HT1080 (cell line): ENCODE measurements around the gene CYB5R4. TPM values are rescaled to one million over a fixed set of nuclear protein-coding genes. Genes with fewer than 3 reads are reported as not detected.

Source experiments
- DNase-seq: peaks from one replicate; pipeline ENCODE4 v3.0.0-alpha.2; 2015; ENCODE audit warnings: low read depth
- total RNA-seq: library from RNA; depleted of rRNA; stranded (reverse); fragments of >200 nt; shearing (Covaris generic); gene quantifications from 2 replicates; pipeline ENCODE4 v1.2.3, GENCODE V29; 2014; rRNA removed

The CYB5R4 gene
- total RNA-seq, 1 experiment from 2014 or later: 14.9 TPM

DNA sequence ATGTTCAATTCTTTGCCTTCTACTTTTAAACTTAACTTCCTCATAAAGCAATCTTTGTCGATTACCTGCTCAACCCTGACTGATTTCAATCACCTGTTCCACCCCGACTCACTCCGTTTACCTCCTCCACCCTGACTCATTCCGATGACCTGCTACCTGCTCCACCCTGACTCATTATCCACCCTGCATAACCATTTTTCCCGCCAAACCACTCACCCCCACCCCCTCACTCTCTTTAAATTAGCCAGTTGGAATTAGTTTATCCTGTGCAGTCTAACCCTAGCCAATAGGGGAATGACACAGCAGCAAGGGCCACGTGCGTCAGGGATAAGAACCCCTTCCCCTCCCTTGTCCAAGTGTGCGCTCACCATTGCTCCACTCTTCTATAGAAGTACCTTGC lies 117.4 kb downstream of the CYB5R4 start:
- no peak for DNase-seq

DNA sequence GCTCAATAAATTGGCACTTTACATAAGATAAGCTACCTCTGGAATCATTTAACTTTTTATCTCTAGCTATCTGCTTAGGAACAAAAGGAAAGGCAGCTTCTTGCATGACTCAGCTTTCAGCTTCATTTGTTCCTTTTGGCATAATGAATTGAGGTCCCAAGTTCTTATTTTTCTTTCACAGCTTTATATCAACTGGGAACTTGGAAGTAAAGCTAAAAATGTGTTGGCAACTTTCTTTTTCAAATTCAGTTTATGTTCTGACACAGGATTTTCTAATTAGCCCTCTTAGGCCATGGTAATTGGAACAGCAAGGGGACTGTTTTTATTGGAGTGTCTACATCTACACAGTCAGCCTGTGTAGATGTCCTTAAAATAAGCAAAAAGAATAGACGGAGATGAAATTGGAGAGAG lies 118.8 kb downstream of the CYB5R4 start:
- DNase-seq: no peak

DNA sequence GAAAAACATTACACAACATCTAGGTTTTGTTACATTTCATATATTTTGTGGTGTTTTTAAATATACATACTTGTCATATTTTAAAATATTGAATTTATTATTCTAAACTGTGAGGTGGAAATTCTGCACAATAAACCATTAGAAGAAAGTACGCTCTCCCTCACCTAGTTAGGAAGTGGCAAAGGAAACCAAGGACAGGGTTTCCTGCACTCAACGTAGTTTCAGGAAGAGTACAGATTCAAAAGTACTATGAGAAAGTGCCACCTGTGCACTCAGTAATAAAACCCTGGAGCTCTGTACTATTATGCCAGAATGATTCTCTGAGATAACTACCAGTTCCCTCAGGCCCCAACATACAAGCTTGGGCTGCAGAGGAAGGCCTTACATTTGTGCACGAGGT lies 119.5 kb downstream of the CYB5R4 start:
- DNase-seq: no peak

DNA sequence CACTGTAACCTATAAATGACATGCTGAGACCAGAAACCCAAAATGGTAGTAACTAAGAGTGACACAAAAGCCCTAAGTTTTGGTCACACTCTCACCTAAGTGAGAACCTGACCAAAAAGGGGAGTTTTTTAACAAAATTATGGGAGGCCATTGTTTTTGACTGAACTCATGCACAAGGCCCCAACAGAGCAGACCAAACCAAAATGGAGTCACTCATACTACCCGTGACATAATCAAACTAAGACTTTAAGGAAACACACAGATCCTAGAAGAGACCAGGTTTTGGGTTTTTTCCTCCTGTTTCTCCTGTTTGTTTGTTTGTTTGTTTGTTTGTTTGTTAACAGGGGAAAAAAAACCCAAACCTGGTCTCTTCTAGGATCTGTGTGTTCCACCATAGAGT lies 124.9 kb downstream of the CYB5R4 start:
- DNase-seq: no peak

DNA sequence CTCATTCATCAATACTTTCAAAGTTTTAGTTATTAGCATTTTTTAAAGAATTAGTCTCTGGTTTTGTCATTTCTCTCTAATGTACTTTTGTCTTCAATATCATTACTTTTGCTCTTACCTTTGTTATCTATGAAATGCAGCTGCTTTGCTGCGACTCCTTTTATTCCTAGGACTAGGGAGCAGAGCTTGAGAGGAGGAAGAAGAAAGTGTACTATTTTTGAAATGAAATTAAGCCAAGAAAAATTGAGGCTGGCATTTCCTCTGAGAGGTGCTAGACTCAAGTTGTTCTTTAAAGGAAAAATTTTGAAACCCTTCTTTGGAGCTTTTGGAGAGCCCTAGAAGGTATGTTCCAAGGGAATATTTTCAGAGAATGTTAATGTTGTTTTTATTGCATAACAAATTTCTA lies 125.8 kb downstream of the CYB5R4 start:
- no peak for DNase-seq

DNA sequence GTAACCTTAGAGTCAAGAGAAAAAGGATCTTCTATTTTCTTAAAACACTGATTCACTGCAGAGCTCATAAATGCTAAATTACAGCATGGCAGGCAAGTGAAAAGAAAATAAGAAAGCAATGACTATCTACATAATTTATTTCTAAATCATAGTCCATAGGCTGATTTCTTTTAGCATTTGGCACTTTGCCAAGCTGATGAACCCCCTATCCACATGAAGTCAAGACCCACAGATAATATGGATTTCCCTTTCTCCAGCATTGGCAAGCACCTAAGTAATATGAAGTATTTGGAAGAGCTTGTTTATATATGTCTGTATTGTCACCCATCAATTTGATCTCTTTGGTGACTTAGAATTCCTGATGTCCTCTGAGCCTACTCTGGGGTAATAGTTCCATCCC lies 126.2 kb downstream of the CYB5R4 start:
- DNase-seq: no peak

DNA sequence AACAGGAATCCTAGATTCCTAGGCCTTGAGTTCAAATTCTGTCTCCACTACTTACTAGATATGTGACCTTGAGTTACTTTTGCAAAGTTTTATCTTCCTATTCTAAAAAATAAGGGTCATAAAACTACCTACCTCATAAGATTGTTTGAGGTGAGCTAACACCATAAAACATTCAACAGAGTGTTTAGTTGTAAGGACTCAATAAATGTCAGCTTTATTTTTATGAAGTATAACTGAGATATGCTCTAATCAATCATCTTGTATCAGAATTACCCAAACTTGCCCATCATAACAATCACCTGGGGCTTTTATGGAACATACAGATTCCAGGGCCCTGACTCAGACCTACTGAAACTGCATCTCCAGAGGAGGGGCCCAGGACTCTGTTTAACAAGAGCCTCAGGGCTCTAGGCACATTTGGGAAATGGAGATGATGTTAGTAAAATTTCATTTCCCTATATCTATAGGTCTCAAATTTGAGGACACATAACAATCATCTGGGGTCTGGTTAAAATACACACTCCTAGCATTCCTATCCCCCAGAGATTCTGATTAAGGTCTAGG lies 138.6 kb downstream of the CYB5R4 start:
- no peak for DNase-seq

DNA sequence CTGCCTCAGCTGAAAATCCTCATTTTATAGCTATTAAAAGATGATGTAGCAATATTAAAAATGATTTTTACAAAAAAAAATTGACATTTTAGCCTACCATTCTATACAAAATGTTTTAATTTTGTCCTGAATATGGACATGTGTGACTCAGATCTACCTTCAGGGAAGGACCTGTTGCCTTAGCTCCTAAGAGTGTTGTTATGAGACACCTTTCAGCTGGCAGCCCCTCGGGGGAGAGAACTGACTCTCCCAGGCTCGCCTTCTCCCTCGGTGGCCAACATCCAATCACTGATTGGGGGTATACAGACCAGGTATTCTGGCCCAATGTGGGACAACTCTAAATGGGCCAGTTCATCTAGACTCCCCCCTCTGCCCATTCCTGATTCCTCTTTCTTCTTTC lies 141.6 kb downstream of the CYB5R4 start:
- no peak for DNase-seq

DNA sequence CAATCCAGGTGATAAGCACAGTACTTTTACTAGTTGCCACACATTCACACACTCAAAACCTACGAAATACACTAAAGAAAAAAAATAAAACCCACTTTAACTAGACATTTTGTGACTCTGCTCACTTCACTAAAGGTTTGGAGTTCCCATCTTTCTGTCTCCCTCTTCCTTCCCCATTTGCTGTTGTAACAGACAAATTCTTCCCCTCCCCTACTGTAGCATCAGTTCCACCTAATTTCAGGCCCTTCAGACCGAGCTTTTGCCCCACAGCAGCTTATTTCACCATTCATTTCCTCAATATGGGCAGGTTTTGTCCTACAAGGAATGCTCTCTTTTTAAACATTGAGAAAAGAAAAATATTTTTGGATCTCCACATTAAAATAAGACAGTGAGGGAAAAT lies 142.7 kb downstream of the CYB5R4 start:
- no peak for DNase-seq

DNA sequence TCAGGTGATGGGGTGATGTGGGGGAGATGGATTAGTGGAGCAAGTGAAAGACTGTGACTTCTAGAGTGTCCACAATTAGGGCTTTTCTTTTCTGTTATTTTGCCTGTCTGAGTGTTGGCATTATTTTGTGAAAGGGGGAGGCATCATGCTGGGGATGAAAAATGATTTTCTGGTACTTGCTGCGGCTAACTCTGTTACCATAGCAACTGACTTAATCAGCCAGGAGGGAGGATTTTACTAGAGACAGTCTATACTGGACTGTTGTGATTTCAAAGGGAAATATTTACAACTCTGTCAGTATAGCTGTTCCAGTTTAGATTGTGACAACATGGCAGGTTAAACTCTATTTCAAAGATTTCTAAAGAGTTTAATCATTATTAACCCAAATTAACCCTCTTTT lies 143.6 kb downstream of the CYB5R4 start:
- no peak for DNase-seq

DNA sequence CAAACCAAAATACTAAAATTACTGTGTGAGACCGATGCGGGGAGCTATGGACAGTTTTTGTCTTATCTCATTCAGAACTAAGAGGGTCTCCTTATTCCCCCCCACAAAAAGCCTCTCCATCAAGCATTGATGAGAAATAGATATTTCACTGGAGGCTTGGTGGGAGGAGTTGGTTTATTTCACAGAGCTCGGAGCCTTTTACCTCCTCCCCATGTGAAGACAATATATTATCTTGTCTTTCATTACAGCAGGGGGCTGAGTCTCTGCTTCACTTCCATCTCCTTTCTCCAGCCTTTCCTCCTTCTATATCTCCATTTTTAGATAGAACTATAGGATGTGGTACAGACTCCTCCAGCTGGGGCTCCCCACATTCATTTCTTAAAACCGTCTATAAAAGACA lies 144.2 kb downstream of the CYB5R4 start:
- no peak for DNase-seq

DNA sequence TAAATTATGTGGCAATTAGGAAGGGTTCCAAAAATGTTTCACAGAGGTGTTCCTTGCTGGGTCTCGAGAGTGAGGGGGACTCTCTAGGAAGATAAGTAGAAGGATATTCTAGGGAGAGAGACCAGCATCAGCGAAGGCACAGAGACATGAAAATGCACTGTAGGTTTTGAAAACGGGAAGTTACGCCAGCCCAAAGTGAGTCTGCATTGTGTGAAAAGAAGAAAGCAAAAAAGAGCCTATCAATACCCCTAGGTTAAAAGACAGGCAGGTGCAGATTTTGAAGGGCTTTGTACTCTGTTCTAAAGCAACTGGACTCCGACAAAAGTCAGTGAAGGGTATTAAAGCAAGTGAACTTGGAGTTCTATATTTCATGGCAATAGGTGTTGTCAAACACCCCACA lies 148.4 kb downstream of the CYB5R4 start:
- DNase-seq: no peak

DNA sequence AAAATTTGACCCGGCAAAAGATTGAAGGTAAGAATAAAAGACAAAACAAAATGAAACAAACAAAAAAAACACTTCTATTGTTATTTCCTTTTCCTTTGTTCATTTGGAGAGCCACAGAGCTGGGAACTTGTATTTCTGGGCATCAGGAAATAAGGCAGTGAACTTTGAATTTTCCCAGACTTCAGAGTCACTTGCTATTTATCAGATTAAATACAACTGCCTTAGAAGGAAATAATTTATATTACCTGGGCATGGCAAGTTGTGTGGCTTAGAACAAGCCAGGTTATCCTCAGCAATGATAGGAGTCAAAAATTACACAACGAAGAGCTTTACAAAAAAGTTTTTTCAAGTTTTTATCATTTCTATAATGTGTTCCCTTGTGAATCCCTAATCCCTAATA lies 153.9 kb downstream of the CYB5R4 start:
- no peak for DNase-seq

DNA sequence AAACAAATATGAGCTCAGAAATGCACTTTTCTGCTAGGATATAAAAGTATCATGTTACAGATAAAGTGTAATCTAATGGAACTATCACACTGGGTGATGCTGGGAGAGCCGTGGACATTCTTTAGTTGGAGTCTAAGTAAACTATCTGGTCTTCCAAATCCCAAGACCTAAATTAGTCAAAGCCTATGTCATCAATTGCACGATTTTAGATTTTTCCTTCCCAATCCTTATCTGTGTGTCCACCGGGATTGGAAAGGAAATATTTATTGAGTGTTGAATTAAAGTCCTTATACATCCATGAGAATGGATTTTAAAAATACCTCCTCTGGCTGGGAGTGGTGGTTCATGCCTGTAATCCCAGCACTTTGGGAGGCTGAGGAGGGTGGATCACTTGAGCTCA lies 154.4 kb downstream of the CYB5R4 start:
- DNase-seq: no peak

DNA sequence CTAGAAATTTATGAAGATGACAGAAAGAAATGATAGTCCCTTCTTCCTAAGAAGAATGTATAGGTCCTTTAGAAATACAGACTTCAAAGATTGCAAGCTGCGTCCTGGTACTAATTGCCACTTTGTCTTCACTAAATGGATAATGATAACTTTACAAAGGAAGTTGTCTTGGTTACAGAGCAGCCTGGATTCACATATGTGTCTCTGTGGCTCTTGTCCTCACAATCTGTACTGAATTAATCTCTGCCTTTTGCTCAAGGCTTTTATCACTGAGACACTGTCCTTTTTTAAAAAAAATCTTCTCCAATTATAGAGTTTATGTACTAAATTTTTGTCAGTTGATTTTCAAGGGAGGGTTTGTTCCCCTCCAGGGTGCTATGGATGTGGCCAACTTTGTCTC lies 156.5 kb downstream of the CYB5R4 start:
- DNase-seq: no peak

Other genes starting within 250 kb of the CYB5R4 start
- 0.24 TPM in 1 of 2 replicates, not detected in the other for gene SNAP91, start 150.6 kb upstream of the CYB5R4 start, total RNA-seq
- gene RIPPLY2, start 6.3 kb upstream of the CYB5R4 start, total RNA-seq: not detected in 2 replicates
- gene MRAP2, start 174.1 kb downstream of the CYB5R4 start, total RNA-seq: 0.43 TPM in 2 replicates